Gastroesophageal sphincter (tissue), 4 donors: ENCODE data around the gene DES. TPM values are rescaled to one million over a fixed set of nuclear protein-coding genes. Genes with fewer than 3 reads are reported as not detected.
A peak's percentile ranks its signal among the peaks of the same experiment; 100 is the strongest.

Experiments used
- ATAC-seq: fragments of 150-250 bp; one replicate; pipeline ENCODE4 v1.9.1; 2016; ENCODE audit warnings: mild to moderate bottlenecking, moderate library complexity
- H3K27ac ChIP-seq, 4 donors: fragments of 200-600 bp; sonication (generic) in 3 of 4; 1 replicate in 3 of 4; 2 replicates in 1 of 4; pipeline ENCODE4 v1.5.1; 2016 to 2019
- H3K27me3 ChIP-seq: fragments of 200-600 bp; sonication (generic); one replicate; pipeline ENCODE4 v1.5.1; 2019
- H3K36me3 ChIP-seq, 2 donors: fragments of 200-600 bp; sonication (generic); one replicate each; pipeline ENCODE4 v1.5.1; 2019; ENCODE audit warnings: control low read depth in 1 of 2
- H3K4me1 ChIP-seq, 3 donors: fragments of 200-600 bp; sonication (generic); 1 replicate in 2 of 3; 2 replicates in 1 of 3; pipeline ENCODE4 v1.5.1; 2016 to 2019; ENCODE audit warnings: control low read depth in 2 of 3
- H3K4me3 ChIP-seq, 2 donors: fragments of 200-600 bp; sonication (generic); one replicate each; pipeline ENCODE4 v1.5.1; 2019; ENCODE audit warnings: mild to moderate bottlenecking in 1 of 2, moderate library complexity in 1 of 2
- H3K9me3 ChIP-seq, 3 donors: fragments of 200-600 bp; sonication (generic); one replicate each; pipeline ENCODE4 v1.5.1; 2017 to 2019; ENCODE audit warnings: control low read depth in 2 of 3
- EP300 ChIP-seq: sonication (generic); formaldehyde crosslinking; IDR thresholded peaks from one replicate; pipeline ENCODE4 v1.6.1; 2017; ENCODE audit warnings: antibody characterized with exemption, mild to moderate bottlenecking
- POLR2A ChIP-seq, 2 donors: fragments of 450-650 bp; IDR thresholded peaks; one replicate each; pipeline ENCODE4 v1.6.1; 2017; ENCODE audit warnings: antibody characterized with exemption in 2 of 2, mild to moderate bottlenecking in 2 of 2, moderate library complexity in 1 of 2
- POLR2AphosphoS5 ChIP-seq: sonication (generic); formaldehyde crosslinking; IDR thresholded peaks from one replicate; pipeline ENCODE4 v1.6.1; 2017; ENCODE audit warnings: antibody characterized with exemption
- WGBS, 2 donors: methylation state at CpG; one replicate each; pipeline ENCODE4 v1.1.5; 2018; ENCODE audit warnings: low coverage in 1 of 2; 5-methylcytosine and 5-hydroxymethylcytosine counted together
- total RNA-seq, 4 donors: library from RNA; depleted of rRNA; stranded (reverse); fragments of >200 nt; gene quantifications; one replicate each; pipeline ENCODE4 v1.1.0, GENCODE V29; 2016
- TF ChIP-seq, protein P1 (sequence below), 4 experiments: fragments of 200-600 bp in 2 of 4; fragments of 450-650 bp in 2 of 4; sonication (generic) in 1 of 4; IDR thresholded peaks; one replicate each; pipeline ENCODE4 v1.5.1; 2017 to 2019; ENCODE audit warnings: antibody characterized with exemption in 4 of 4, mild to moderate bottlenecking in 2 of 4, moderate library complexity in 2 of 4

Gene DES
- total RNA-seq, 4 donors from 2014 or later = 10,852 to 31,720 (median 15,007) TPM

DNA sequence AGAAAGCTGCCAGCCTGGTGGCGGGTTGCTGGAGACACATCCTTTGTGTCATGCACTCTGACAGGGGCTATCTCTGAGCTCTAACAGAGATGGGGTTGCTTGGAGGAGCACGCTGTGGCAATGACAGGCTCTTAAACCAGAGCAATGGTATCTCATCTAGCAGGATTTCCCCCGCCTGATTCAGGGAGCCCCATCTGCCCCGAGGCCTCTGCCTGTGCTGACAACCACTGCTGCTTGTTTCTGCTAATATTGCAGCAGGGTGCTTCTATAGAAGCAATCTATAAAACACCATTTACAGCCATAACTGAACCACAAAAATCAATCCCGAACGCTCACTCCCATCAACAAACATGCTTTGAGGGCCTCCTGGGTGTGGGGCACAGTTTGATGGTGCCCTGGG lies 17.6 kb upstream of the DES start:
- TF ChIP-seq EP300 = no peak
- TF ChIP-seq POLR2A (IDR thresholded peaks at IDR 0.05) = no peak
- TF ChIP-seq, protein P1, sequence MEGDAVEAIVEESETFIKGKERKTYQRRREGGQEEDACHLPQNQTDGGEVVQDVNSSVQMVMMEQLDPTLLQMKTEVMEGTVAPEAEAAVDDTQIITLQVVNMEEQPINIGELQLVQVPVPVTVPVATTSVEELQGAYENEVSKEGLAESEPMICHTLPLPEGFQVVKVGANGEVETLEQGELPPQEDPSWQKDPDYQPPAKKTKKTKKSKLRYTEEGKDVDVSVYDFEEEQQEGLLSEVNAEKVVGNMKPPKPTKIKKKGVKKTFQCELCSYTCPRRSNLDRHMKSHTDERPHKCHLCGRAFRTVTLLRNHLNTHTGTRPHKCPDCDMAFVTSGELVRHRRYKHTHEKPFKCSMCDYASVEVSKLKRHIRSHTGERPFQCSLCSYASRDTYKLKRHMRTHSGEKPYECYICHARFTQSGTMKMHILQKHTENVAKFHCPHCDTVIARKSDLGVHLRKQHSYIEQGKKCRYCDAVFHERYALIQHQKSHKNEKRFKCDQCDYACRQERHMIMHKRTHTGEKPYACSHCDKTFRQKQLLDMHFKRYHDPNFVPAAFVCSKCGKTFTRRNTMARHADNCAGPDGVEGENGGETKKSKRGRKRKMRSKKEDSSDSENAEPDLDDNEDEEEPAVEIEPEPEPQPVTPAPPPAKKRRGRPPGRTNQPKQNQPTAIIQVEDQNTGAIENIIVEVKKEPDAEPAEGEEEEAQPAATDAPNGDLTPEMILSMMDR (IDR thresholded peaks at IDR 0.05) = no peak
- no peak for TF ChIP-seq POLR2AphosphoS5
- H3K27ac ChIP-seq = no peak overlapping the region
- no peaks in the 10 kb centered on the region for H3K36me3 ChIP-seq
- no peaks in the 10 kb centered on the region for H3K9me3 ChIP-seq
- H3K4me3 ChIP-seq = no peak overlapping the region
- WGBS, 2 donors = 45 to 100% methylated on average over 1 to 4 of the region's 6 CpGs
- peaks cover 0 to 55% (median 17%) of the 10 kb centered on the region in 3 donors for H3K4me1 ChIP-seq
- H3K27me3 ChIP-seq = no peaks in the 10 kb centered on the region
- ATAC-seq = no peak

GRCh38 chr2:219401606-219402005 lies 16.6 kb upstream of the DES start:
- H3K9me3 ChIP-seq = no peaks in the 10 kb centered on the region
- no peaks in the 10 kb centered on the region for H3K27me3 ChIP-seq
- no peak overlapping the region for H3K27ac ChIP-seq
- peaks cover 0 to 66% (median 19%) of the 10 kb centered on the region in 3 donors for H3K4me1 ChIP-seq
- TF ChIP-seq POLR2AphosphoS5 (no peak), POLR2A (IDR thresholded peaks at IDR 0.05) (no peak), EP300 (no peak)
- TF ChIP-seq, protein P1 (IDR thresholded peaks at IDR 0.05) = no peak
- H3K4me3 ChIP-seq = no peak overlapping the region
- no peaks in the 10 kb centered on the region for H3K36me3 ChIP-seq
- no peak for ATAC-seq
- WGBS, 2 donors = 80 to 89% methylated on average over 5 to 7 of the region's 8 CpGs

DNA sequence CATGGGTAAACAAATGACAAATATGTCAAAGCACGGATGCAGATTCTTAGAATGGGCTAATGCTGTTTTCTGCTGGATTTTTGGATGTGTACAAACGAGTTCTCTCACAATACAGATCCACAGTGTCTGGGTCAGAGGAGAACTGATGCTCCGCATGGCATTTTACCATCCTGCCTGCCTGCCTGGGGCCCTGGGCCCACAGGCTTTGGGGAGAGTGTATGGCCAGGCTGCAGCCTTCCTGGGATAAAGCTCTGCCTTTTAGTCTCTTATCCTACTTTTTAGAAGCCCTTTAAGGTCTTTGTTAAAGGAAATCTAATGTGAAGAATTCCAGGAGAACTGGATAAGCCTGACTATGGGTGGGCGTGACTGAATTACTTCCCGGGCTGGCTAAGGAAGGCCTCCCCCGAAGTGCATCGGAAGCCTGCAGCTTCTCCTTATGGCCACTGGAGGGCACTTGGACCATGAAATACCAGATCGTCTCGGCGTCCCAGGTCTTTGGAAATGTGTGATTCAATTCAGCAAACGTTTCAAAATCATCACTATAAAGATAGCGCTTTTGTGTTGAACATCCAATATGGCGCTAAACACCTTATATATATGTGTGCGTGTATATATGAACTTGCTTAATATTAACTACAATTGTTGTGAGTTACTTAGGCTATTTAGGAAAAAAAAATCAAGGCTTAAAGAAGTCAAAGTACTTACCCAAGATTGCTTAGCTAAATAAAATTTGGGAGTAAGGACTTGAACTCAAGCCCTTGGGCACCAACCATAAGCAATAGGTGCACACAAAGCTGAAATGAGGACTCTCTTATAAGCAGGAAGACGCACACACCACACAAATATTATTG lies 15.3 kb upstream of the DES start:
- Histone ChIP-seq H3K36me3 (no peaks in the 10 kb centered on the region), H3K4me3 (no peak overlapping the region), H3K27ac (peak overlapping the region; percentile 91 to 95 (median 92)), H3K4me1 (peaks cover 3 to 76% (median 19%) of the 10 kb centered on the region in 3 donors), H3K9me3 (no peaks in the 10 kb centered on the region), H3K27me3 (no peaks in the 10 kb centered on the region)
- ATAC-seq = peak; percentile 40
- no peak for TF ChIP-seq POLR2A (IDR thresholded peaks at IDR 0.05)
- peak; percentile 50 for TF ChIP-seq POLR2AphosphoS5
- TF ChIP-seq, protein P1 (IDR thresholded peaks at IDR 0.05) = peak; percentile 87 to 93 (median 90)
- no peak for TF ChIP-seq EP300
- WGBS, 2 donors = 17 to 26% methylated on average over 11 to 15 of the region's 15 CpGs

GRCh38 chr2:219403861-219404260 lies 14.3 kb upstream of the DES start:
- Histone ChIP-seq H3K4me3 (no peak overlapping the region), H3K4me1 (peaks cover 5 to 76% (median 16%) of the 10 kb centered on the region in 3 donors), H3K36me3 (no peaks in the 10 kb centered on the region), H3K9me3 (no peaks in the 10 kb centered on the region), H3K27ac (peak overlapping the region; percentile 91 to 95 (median 92)), H3K27me3 (no peaks in the 10 kb centered on the region)
- no peak for ATAC-seq
- WGBS, 2 donors = 76 to 88% methylated on average over 1 to 6 of the region's 9 CpGs
- no peak for TF ChIP-seq POLR2A (IDR thresholded peaks at IDR 0.05)
- TF ChIP-seq, protein P1 (IDR thresholded peaks at IDR 0.05) = no peak
- no peak for TF ChIP-seq EP300
- TF ChIP-seq POLR2AphosphoS5 = no peak
